Suprapubic skin (tissue), 4 donors: ENCODE measurements around the gene SPTAN1.

Experiments used
- POLR2A ChIP-seq, 2 donors: fragments of 450-650 bp; IDR thresholded peaks; one replicate each; pipeline ENCODE4 v1.6.1; 2017; ENCODE audit warnings: antibody characterized with exemption in 2 of 2, mild to moderate bottlenecking in 2 of 2, moderate library complexity in 2 of 2
- POLR2AphosphoS5 ChIP-seq, 3 donors: sonication (generic); formaldehyde crosslinking; IDR thresholded peaks; one replicate each; pipeline ENCODE4 v1.6.1; 2017; ENCODE audit warnings: antibody characterized with exemption in 3 of 3
- TF ChIP-seq, protein P1 (sequence below), 2 donors: fragments of 200-600 bp in 1 of 2; fragments of 450-650 bp in 1 of 2; sonication (generic) in 1 of 2; IDR thresholded peaks; one replicate each; pipeline ENCODE4 v1.5.1; 2016 to 2019; ENCODE audit warnings: antibody characterized with exemption in 2 of 2, mild to moderate bottlenecking in 1 of 2, moderate library complexity in 1 of 2

GRCh38 chr9:128640603-128641002 is 88.2 kb downstream of the SPTAN1 start:
- TF ChIP-seq POLR2AphosphoS5 (IDR thresholded peaks at IDR 0.05) (no peak), POLR2A (IDR thresholded peaks at IDR 0.05) (no peak)
- TF ChIP-seq, protein P1, sequence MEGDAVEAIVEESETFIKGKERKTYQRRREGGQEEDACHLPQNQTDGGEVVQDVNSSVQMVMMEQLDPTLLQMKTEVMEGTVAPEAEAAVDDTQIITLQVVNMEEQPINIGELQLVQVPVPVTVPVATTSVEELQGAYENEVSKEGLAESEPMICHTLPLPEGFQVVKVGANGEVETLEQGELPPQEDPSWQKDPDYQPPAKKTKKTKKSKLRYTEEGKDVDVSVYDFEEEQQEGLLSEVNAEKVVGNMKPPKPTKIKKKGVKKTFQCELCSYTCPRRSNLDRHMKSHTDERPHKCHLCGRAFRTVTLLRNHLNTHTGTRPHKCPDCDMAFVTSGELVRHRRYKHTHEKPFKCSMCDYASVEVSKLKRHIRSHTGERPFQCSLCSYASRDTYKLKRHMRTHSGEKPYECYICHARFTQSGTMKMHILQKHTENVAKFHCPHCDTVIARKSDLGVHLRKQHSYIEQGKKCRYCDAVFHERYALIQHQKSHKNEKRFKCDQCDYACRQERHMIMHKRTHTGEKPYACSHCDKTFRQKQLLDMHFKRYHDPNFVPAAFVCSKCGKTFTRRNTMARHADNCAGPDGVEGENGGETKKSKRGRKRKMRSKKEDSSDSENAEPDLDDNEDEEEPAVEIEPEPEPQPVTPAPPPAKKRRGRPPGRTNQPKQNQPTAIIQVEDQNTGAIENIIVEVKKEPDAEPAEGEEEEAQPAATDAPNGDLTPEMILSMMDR (IDR thresholded peaks at IDR 0.05) = no peak
